ENCODE results near the gene SRGAP1.

The SRGAP1 gene

GRCh38 chr12:64203775-64204174 lies 359.3 kb downstream of the SRGAP1 start:
- DNase-seq (ENCODE audit: low spot score): no peak

GRCh38 chr12:64205542-64205941 lies 361.0 kb downstream of the SRGAP1 start:
- no peak for DNase-seq (ENCODE audit: low spot score)

- no peak for DNase-seq (ENCODE audit: low spot score)
Observed at GRCh38 chr12:64207453-64207852, 363.0 kb downstream of the SRGAP1 start.

Measured in iPS-NIHi11 (cell line).